ENCODE data around the gene SEC22A. TPM values are rescaled to one million over a fixed set of nuclear protein-coding genes. Genes with fewer than 3 reads are reported as not detected.
A peak's percentile ranks its signal among the peaks of the same experiment; 100 is the strongest.

SEC22A gene
- polyA plus RNA-seq, 1 experiment: 39.0 TPM

DNA sequence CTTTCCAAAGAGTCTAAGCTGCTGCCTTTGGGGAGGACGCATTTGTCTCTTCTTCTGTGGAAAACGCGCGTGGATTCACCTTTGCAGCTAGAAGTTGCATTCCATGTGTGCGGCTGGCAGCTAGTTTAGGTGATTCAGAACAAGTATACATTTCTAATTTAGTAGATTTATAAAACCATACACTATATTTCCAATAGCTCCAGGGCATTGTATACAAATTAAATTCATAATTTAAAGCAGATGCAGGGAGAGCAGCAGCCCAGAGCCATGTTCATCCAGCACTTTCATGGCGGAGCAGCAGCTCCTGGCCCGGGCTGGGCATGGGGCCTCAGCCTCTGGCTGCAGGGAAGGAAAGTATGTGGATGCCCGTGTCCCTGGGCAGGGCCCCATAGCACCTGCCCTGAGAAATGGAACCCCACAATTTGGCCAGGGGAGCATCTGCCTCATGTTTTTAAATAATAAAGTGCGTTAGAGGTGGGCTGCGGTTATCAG is 42.8 kb upstream of the SEC22A start:
- H3K27ac ChIP-seq (ENCODE audit: low read depth, low read length): no peak overlapping the region
- POLR2A ChIA-PET: no interaction called here
- TF ChIP-seq, protein P1, sequence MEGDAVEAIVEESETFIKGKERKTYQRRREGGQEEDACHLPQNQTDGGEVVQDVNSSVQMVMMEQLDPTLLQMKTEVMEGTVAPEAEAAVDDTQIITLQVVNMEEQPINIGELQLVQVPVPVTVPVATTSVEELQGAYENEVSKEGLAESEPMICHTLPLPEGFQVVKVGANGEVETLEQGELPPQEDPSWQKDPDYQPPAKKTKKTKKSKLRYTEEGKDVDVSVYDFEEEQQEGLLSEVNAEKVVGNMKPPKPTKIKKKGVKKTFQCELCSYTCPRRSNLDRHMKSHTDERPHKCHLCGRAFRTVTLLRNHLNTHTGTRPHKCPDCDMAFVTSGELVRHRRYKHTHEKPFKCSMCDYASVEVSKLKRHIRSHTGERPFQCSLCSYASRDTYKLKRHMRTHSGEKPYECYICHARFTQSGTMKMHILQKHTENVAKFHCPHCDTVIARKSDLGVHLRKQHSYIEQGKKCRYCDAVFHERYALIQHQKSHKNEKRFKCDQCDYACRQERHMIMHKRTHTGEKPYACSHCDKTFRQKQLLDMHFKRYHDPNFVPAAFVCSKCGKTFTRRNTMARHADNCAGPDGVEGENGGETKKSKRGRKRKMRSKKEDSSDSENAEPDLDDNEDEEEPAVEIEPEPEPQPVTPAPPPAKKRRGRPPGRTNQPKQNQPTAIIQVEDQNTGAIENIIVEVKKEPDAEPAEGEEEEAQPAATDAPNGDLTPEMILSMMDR (IDR thresholded peaks at IDR 0.05; ENCODE audit: low read depth, low read length): no peak
- H3K27me3 ChIP-seq (ENCODE audit: control insufficient read depth, insufficient read depth, low read length): no peaks in the 10 kb centered on the region
- no peaks in the 10 kb centered on the region for H3K9me3 ChIP-seq (ENCODE audit: control insufficient read depth, insufficient read depth, low read length)
- DNase-seq (ENCODE audit: low read depth, low spot score): no peak
- CTCF ChIA-PET: no interaction called here
- no peak overlapping the region for H3K4me3 ChIP-seq (ENCODE audit: low read depth, low read length)

DNA sequence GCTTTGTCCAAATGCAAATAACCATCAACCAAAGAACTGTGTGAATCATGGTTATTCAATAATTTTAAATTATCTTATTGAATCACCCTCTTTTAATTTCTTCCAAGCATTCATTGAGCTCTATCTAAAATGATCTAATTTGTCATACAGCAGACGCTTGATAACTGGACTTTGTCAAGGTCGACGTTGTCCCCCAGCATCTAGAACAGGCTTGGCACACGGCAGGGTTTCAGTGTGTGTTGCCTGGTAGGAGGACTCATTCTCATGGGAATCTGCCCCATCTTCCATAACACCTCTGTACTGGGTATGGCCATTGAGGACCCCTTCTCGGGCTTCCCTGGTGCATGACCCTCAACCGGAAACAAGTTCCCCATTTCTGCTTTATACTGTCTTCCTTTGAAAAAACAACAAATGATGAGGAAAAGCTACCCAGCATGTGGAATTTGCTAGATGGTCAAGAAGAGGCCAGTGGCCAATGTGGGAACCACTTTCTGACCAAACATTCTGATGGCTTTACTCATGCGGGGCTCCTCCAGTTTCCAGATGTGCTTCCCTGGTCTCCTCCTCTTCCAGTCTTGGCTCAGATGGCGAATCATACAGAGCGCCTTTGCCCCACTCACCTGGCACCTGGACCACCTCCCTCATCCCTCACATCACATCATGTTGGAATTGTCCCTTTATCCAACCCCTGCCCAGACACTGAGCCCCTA is 41.7 kb upstream of the SEC22A start:
- TF ChIP-seq, protein P1 (IDR thresholded peaks at IDR 0.05; ENCODE audit: low read depth, low read length): no peak
- Histone ChIP-seq H3K9me3 (ENCODE audit: control insufficient read depth, insufficient read depth, low read length) (no peaks in the 10 kb centered on the region), H3K27me3 (ENCODE audit: control insufficient read depth, insufficient read depth, low read length) (no peaks in the 10 kb centered on the region), H3K4me3 (ENCODE audit: low read depth, low read length) (no peak overlapping the region), H3K27ac (ENCODE audit: low read depth, low read length) (no peak overlapping the region)
- DNase-seq (ENCODE audit: low read depth, low spot score): no peak
- POLR2A ChIA-PET: no interaction called here
- CTCF ChIA-PET: interaction anchor here (1.0 kb wide), 1 partner anchor 18 kb away, joined by 3 read pairs; no protein-coding TSS in a partner anchor

DNA sequence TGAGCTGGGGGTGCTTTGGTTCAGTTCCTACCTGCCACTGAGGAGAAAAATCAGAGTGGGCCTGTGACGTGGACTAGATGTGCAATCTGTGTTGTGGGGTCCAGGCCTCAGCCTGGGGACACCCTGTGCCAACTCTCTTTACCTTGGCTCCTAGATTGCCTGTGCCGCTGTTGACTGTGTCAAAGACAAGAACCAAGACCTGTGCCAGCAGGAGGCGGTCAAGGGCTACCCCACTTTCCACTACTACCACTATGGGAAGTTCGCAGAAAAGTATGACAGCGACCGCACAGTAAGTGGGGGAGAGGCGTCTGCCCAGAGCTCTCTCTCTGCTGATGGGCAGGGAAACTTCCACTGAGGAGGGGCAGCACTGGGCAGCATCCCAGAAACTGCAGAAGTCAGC is 40.6 kb upstream of the SEC22A start:
- Histone ChIP-seq H3K27me3 (ENCODE audit: control insufficient read depth, insufficient read depth, low read length) (no peaks in the 10 kb centered on the region), H3K9me3 (ENCODE audit: control insufficient read depth, insufficient read depth, low read length) (no peaks in the 10 kb centered on the region), H3K27ac (ENCODE audit: low read depth, low read length) (no peak overlapping the region), H3K4me3 (ENCODE audit: low read depth, low read length) (no peak overlapping the region)
- CTCF ChIA-PET: no interaction called here
- POLR2A ChIA-PET: no interaction called here
- TF ChIP-seq, protein P1 (IDR thresholded peaks at IDR 0.05; ENCODE audit: low read depth, low read length): peak; percentile 3; the same call in 1 of the 2 replicates
- DNase-seq (ENCODE audit: low read depth, low spot score): no peak

DNA sequence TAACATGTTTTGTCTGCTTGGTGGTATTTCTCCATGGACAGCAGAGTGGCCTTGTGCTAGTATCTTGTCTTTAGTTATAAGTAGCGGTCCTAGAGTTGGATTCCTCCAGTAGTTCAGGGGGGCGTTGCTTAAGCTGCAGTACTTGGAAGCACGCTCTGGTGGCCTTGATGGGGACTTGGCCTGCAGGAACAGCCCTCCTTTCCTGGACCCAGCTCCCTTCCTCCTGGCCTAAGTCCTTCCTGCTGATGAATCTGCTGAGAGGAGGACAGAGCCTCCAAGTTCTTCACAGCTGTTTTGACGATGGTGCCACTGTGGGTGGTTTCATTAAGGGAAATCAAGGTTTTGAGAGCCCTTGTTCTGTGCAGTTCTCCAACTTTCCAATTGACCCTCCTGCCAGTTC is 38.6 kb upstream of the SEC22A start:
- Histone ChIP-seq H3K27ac (ENCODE audit: low read depth, low read length) (no peak overlapping the region), H3K4me3 (ENCODE audit: low read depth, low read length) (no peak overlapping the region), H3K9me3 (ENCODE audit: control insufficient read depth, insufficient read depth, low read length) (no peaks in the 10 kb centered on the region), H3K27me3 (ENCODE audit: control insufficient read depth, insufficient read depth, low read length) (no peaks in the 10 kb centered on the region)
- POLR2A ChIA-PET: no interaction called here
- TF ChIP-seq, protein P1 (IDR thresholded peaks at IDR 0.05; ENCODE audit: low read depth, low read length): no peak
- DNase-seq (ENCODE audit: low read depth, low spot score): no peak
- CTCF ChIA-PET: no interaction called here

DNA sequence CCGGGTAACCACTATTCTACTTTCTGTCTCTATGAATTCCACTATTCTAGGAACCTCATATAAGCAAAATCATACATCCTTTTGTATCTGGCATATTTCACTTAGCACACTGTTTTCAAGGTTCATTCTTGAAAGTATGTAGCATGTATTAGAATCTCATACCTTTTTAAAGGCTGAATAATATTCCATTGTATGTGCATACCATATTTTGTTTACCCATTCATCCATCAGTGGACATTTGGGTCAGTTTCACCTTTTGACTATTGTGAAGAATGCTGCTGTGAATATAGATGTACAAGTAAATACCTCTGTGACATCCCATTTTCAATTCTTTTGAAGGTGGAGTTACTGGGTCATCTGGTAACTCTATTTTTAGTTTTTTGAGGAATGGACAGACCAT is 36.6 kb upstream of the SEC22A start:
- CTCF ChIA-PET: no interaction called here
- DNase-seq (ENCODE audit: low read depth, low spot score): no peak
- POLR2A ChIA-PET: no interaction called here
- Histone ChIP-seq H3K9me3 (ENCODE audit: control insufficient read depth, insufficient read depth, low read length) (no peaks in the 10 kb centered on the region), H3K4me3 (ENCODE audit: low read depth, low read length) (no peak overlapping the region), H3K27me3 (ENCODE audit: control insufficient read depth, insufficient read depth, low read length) (no peaks in the 10 kb centered on the region), H3K27ac (ENCODE audit: low read depth, low read length) (no peak overlapping the region)
- TF ChIP-seq, protein P1 (IDR thresholded peaks at IDR 0.05; ENCODE audit: low read depth, low read length): no peak
